Epithelial cell of esophagus (primary cell): ENCODE data around the gene BEST3.
"Not testable (repeated sequence)": the region's sequence is repeated elsewhere in the genome, so short reads cannot be mapped to it uniquely, and the experiment has no call there.

Source experiments
- DNase-seq: peaks from one replicate; pipeline ENCODE4 v3.0.0; 2010; ENCODE audit warnings: low read depth
- H3K4me3 ChIP-seq: 2 replicates; pipeline ENCODE4 v1.5.1; 2011; ENCODE audit warnings: mild to moderate bottlenecking, low read length, control low read depth
- CTCF ChIP-seq: IDR thresholded peaks from 2 replicates; pipeline ENCODE4 v1.5.1; 2011; ENCODE audit warnings: low read depth, mild to moderate bottlenecking, low read length, control low read depth, inconsistent platforms; ENCODE audit not compliant: insufficient read depth; ENCODE audit errors: missing control alignments

The BEST3 gene

GRCh38 chr12:69676257-69677012 lies 22.7 kb downstream of the BEST3 start:
- no peak overlapping the region for H3K4me3 ChIP-seq
- peak; percentile 12 for TF ChIP-seq CTCF
- DNase-seq, result no peak

- no peak for TF ChIP-seq CTCF
- no peak overlapping the region for H3K4me3 ChIP-seq
- DNase-seq, result no peak
Measured at GRCh38 chr12:69672195-69672594, 26.9 kb downstream of the BEST3 start.

GRCh38 chr12:69671597-69671996 lies 27.5 kb downstream of the BEST3 start:
- no peak for TF ChIP-seq CTCF

GRCh38 chr12:69666798-69667197 lies 32.3 kb downstream of the BEST3 start:
- no peak for TF ChIP-seq CTCF
- no peak for DNase-seq
- H3K4me3 ChIP-seq, result no peak overlapping the region

More at GRCh38 chr12:69671597-69671996, 27.5 kb downstream of the BEST3 start:
- no peak overlapping the region for H3K4me3 ChIP-seq
- DNase-seq, result no peak

- not testable (repeated sequence) for H3K4me3 ChIP-seq, DNase-seq
- TF ChIP-seq CTCF, result peak; percentile 4
Measured at GRCh38 chr12:69664930-69665377, 34.1 kb downstream of the BEST3 start.

GRCh38 chr12:69663726-69664125 lies 35.4 kb downstream of the BEST3 start:
- no peak for DNase-seq
- H3K4me3 ChIP-seq, result no peak overlapping the region
- no peak for TF ChIP-seq CTCF

GRCh38 chr12:69662764-69663163 lies 36.3 kb downstream of the BEST3 start:
- no peak for TF ChIP-seq CTCF
- no peak for DNase-seq
- H3K4me3 ChIP-seq, result no peak overlapping the region
